DND-41 (cell line): ENCODE measurements around the gene COMMD9.

Experiments
- ATAC-seq: fragments of 200-7000 bp; cut with Tn5 transposase; 3 replicates; pipeline ENCODE4 v1.9.1; 2021; ENCODE audit warnings: low read depth; ENCODE audit not compliant: insufficient read depth
- DNase-seq: peaks from one replicate; pipeline ENCODE4 v3.0.0-alpha.2; 2020
- H2AFZ ChIP-seq: 2 replicates; pipeline ENCODE4 v1.6.0; 2012; ENCODE audit warnings: low read depth, low read length
- H3K27ac ChIP-seq: 2 replicates; pipeline ENCODE4 v1.5.1; 2012; ENCODE audit warnings: low read length, inconsistent platforms
- H3K27me3 ChIP-seq: fragments of 200-600 bp; sonication (generic); 2 replicates; pipeline ENCODE4 v1.6.0; 2012; ENCODE audit warnings: low read length, mild to moderate bottlenecking, inconsistent platforms; ENCODE audit not compliant: insufficient read depth, poor library complexity
- H3K36me3 ChIP-seq: 2 replicates; pipeline ENCODE4 v1.5.1; 2012; ENCODE audit warnings: low read length, inconsistent platforms; ENCODE audit not compliant: insufficient read depth
- H3K4me1 ChIP-seq: 2 replicates; pipeline ENCODE4 v1.5.1; 2012; ENCODE audit warnings: mild to moderate bottlenecking, low read length; ENCODE audit not compliant: insufficient read depth
- H3K4me2 ChIP-seq: 2 replicates; pipeline ENCODE4 v1.6.0; 2012; ENCODE audit warnings: mild to moderate bottlenecking, moderate library complexity, low read length, inconsistent platforms; ENCODE audit not compliant: insufficient read depth
- H3K4me3 ChIP-seq, 2 experiments: fragments of 200-600 bp in 1 of 2; shearing (Covaris generic) in 1 of 2; 2 replicates each; pipeline ENCODE4 v1.5.1; 2012 to 2016; ENCODE audit warnings: inconsistent platforms in 2 of 2, low read length in 2 of 2, mild to moderate bottlenecking in 2 of 2, low read depth in 1 of 2, moderate library complexity in 1 of 2
- H3K79me2 ChIP-seq: 2 replicates; pipeline ENCODE4 v1.6.0; 2012; ENCODE audit warnings: low read length, inconsistent platforms; ENCODE audit not compliant: insufficient read depth
- H3K9ac ChIP-seq: 2 replicates; pipeline ENCODE4 v1.6.0; 2012; ENCODE audit warnings: low read depth, mild to moderate bottlenecking, inconsistent platforms, low read length, moderate library complexity
- H3K9me3 ChIP-seq: 2 replicates; pipeline ENCODE4 v1.5.1; 2012; ENCODE audit warnings: low read length, moderate library complexity, mild to moderate bottlenecking, inconsistent platforms; ENCODE audit not compliant: insufficient read depth, severe bottlenecking
- H4K20me1 ChIP-seq: 2 replicates; pipeline ENCODE4 v1.6.0; 2012; ENCODE audit warnings: low read length; ENCODE audit not compliant: insufficient read depth
- CTCF ChIP-seq: IDR thresholded peaks from 2 replicates; pipeline ENCODE4 v1.5.1; 2012; ENCODE audit warnings: borderline replicate concordance, low read length, moderate library complexity, mild to moderate bottlenecking; ENCODE audit not compliant: poor library complexity, severe bottlenecking; ENCODE audit errors: extremely low read depth
- EZH2 ChIP-seq: IDR thresholded peaks from 3 replicates; pipeline ENCODE4 v1.6.1; 2012; ENCODE audit warnings: borderline replicate concordance, low read depth, mild to moderate bottlenecking, moderate library complexity, low read length, inconsistent platforms; ENCODE audit not compliant: severe bottlenecking

The COMMD9 gene

GRCh38 chr11:36228689-36229088 lies 60.5 kb downstream of the COMMD9 start:
- ATAC-seq, result no peak
- Histone ChIP-seq H3K9me3 (no peaks in the 10 kb centered on the region), H3K27me3 (no peaks in the 10 kb centered on the region), H3K36me3 (no peaks in the 10 kb centered on the region), H2AFZ (no peak overlapping the region), H3K4me2 (no peak overlapping the region), H4K20me1 (peaks cover 2% of the 10 kb centered on the region; the same call in 1 of the 2 replicates), H3K4me1 (no peaks in the 10 kb centered on the region), H3K4me3 (no peak overlapping the region), H3K79me2 (no peaks in the 10 kb centered on the region), H3K27ac (no peak overlapping the region), H3K9ac (no peak overlapping the region)
- TF ChIP-seq CTCF, result no peak
- TF ChIP-seq EZH2, result no peak
- DNase-seq, result no peak

- no peaks in the 10 kb centered on the region for H3K79me2 ChIP-seq
- no peaks in the 10 kb centered on the region for H3K36me3 ChIP-seq
- TF ChIP-seq EZH2, result no peak
- TF ChIP-seq CTCF, result no peak
- no peaks in the 10 kb centered on the region for H3K9me3 ChIP-seq
- DNase-seq (no peak), ATAC-seq (no peak)
- no peak overlapping the region for H3K27ac ChIP-seq
- H3K4me3 ChIP-seq, result no peak overlapping the region
- no peak overlapping the region for H3K9ac ChIP-seq
- peaks cover 2% of the 10 kb centered on the region; the same call in 1 of the 2 replicates for H4K20me1 ChIP-seq
- no peak overlapping the region for H3K4me2 ChIP-seq
- H3K27me3 ChIP-seq, result no peaks in the 10 kb centered on the region
- H2AFZ ChIP-seq, result no peak overlapping the region
- H3K4me1 ChIP-seq, result no peaks in the 10 kb centered on the region
Measured at GRCh38 chr11:36227044-36227443, 62.2 kb downstream of the COMMD9 start.

DNA sequence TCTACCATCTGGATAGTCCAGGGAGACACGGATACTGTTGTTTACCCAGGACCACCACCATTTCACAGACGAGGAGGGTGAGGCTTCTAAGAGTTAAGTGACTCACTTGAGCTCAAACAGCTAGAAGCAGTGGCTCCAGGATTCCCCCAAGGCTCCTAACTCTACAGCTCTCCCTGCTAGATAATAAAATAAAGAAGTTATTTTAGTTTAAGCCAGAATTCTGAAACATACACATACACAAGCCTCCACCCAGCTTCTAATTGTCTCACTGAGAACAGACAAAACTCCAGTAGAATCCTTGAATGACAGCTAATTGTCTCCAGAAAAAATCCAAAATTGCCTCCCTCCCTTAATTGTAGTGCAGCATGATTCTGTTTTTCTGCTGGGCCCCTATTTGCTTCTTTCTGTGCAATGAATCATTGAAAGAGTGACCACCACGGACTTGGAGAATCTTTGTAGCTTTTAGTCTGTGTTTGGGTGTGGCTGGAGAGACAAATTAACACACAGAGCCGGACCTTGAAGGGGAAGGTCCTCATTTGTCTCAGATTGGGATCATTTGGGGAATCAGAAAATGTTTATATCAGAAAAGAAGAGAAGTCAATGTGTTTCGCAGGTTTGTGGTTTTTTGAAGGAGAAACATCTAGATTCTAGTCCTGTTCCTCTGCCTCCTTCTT lies 64.9 kb downstream of the COMMD9 start:
- DNase-seq (no peak), ATAC-seq (no peak)
- no peaks in the 10 kb centered on the region for H3K27me3 ChIP-seq
- H3K4me2 ChIP-seq, result no peak overlapping the region
- H2AFZ ChIP-seq, result no peak overlapping the region
- H3K4me3 ChIP-seq, result no peak overlapping the region
- H3K27ac ChIP-seq, result no peak overlapping the region
- H3K79me2 ChIP-seq, result no peaks in the 10 kb centered on the region
- H3K9ac ChIP-seq, result no peak overlapping the region
- H3K36me3 ChIP-seq, result no peaks in the 10 kb centered on the region
- no peaks in the 10 kb centered on the region for H3K4me1 ChIP-seq
- H4K20me1 ChIP-seq, result peaks cover 2% of the 10 kb centered on the region; the same call in 1 of the 2 replicates
- peaks cover 4% of the 10 kb centered on the region for H3K9me3 ChIP-seq
- TF ChIP-seq EZH2 (no peak), CTCF (no peak)
